ENCODE data around the gene GLRA1.

The GLRA1 gene

GRCh38 chr5:151913425-151913824, 11.2 kb downstream of the GLRA1 start:
- no peak for TF ChIP-seq ZFX (IDR thresholded peaks at IDR 0.05)
- TF ChIP-seq CTCF (conservative IDR thresholded peaks at IDR 0.05): no peak

GRCh38 chr5:151912360-151912759, 12.3 kb downstream of the GLRA1 start:
- no peak overlapping the region for H3K27ac ChIP-seq
- TF ChIP-seq CTCF (conservative IDR thresholded peaks at IDR 0.05) (no peak), ZFX (IDR thresholded peaks at IDR 0.05) (no peak)

More at GRCh38 chr5:151913425-151913824, 11.2 kb downstream of the GLRA1 start:
- H3K27ac ChIP-seq: no peak overlapping the region

DNA sequence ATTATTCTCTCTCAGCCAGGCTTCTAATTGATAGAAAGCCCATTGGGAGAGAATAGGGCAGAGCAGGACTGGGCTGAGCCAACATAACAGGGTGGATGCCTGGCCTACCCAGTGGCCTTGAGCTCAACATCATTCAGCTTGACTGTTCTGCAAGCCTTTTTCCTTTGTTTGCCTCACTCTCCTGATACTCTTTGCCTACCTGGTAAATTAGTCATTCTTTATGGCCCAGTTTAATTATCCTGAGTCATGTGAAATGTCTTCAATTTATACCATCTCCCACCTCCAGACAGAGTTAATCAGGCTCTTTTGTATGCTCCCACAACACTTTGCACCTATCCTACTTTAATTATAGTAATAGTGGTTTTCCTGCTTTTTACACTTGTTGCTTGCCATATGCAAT, 13.6 kb downstream of the GLRA1 start:
- no peak for TF ChIP-seq CTCF (conservative IDR thresholded peaks at IDR 0.05)
- no peak for TF ChIP-seq ZFX (IDR thresholded peaks at IDR 0.05)
- no peak overlapping the region for H3K27ac ChIP-seq

GRCh38 chr5:151909628-151910027, 15.0 kb downstream of the GLRA1 start:
- no peak overlapping the region for H3K27ac ChIP-seq
- no peak for TF ChIP-seq CTCF (conservative IDR thresholded peaks at IDR 0.05)
- no peak for TF ChIP-seq ZFX (IDR thresholded peaks at IDR 0.05)

GRCh38 chr5:151906246-151906645, 18.4 kb downstream of the GLRA1 start:
- H3K27ac ChIP-seq: no peak overlapping the region
- TF ChIP-seq ZFX (IDR thresholded peaks at IDR 0.05) (no peak), CTCF (conservative IDR thresholded peaks at IDR 0.05) (no peak)

GRCh38 chr5:151905557-151905961, 19.1 kb downstream of the GLRA1 start:
- H3K27ac ChIP-seq: no peak overlapping the region

DNA sequence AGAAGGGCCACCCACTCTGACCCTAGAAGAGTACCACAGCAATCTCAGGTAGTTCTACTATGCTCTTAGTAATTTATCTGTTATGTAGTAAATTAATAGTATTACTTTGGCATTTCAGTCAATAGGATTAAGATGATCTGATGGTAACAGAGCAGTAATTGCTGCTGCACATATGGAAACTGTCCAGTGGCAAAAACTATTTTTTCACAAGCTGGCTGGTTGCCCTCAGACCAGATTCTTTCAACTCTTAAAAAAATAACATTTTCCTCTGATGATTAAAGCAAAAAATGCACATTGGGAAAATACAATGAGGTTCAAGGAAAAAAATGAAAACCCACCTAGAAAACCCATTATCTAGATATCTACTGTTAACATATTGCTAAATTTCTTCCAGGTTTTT, 19.7 kb downstream of the GLRA1 start:
- TF ChIP-seq ZFX (IDR thresholded peaks at IDR 0.05) (no peak), CTCF (conservative IDR thresholded peaks at IDR 0.05) (no peak)
- no peak overlapping the region for H3K27ac ChIP-seq

More at GRCh38 chr5:151905557-151905961, 19.1 kb downstream of the GLRA1 start:
- no peak for TF ChIP-seq CTCF (conservative IDR thresholded peaks at IDR 0.05)
- no peak for TF ChIP-seq ZFX (IDR thresholded peaks at IDR 0.05)
